ENCODE results near the gene AKAP6. TPM values are rescaled to one million over a fixed set of nuclear protein-coding genes. Genes with fewer than 3 reads are reported as not detected.
"Not testable (repeated sequence)": the region's sequence is repeated elsewhere in the genome, so short reads cannot be mapped to it uniquely, and the experiment has no call there.

AKAP6 gene
- total RNA-seq, 1 donor from 2014 or later = 6.4 TPM

- ATAC-seq (peak; percentile 74), DNase-seq (ENCODE audit: low spot score) (no peak)
- intact Hi-C loops (cut with DNase I) = no loop called here
These were observed 37.9 kb downstream of the AKAP6 start for GRCh38 chr14:32366986-32367385.

GRCh38 chr14:32367516-32367915 lies 38.4 kb downstream of the AKAP6 start:
- ATAC-seq (no peak), DNase-seq (ENCODE audit: low spot score) (no peak)
- intact Hi-C loops (cut with DNase I) = no loop called here

- ATAC-seq (no peak), DNase-seq (ENCODE audit: low spot score) (no peak)
- intact Hi-C loops (cut with DNase I) = no loop called here
These were observed 39.0 kb downstream of the AKAP6 start for GRCh38 chr14:32368107-32368506.

GRCh38 chr14:32370714-32371113 lies 41.6 kb downstream of the AKAP6 start:
- ATAC-seq (no peak), DNase-seq (ENCODE audit: low spot score) (no peak)
- intact Hi-C loops (cut with DNase I) = no loop called here

GRCh38 chr14:32372154-32372553 lies 43.1 kb downstream of the AKAP6 start:
- ATAC-seq (no peak), DNase-seq (ENCODE audit: low spot score) (no peak)
- intact Hi-C loops (cut with DNase I) = no loop called here

GRCh38 chr14:32373174-32373573 lies 44.1 kb downstream of the AKAP6 start:
- intact Hi-C loops (cut with DNase I); ATAC-seq; DNase-seq (ENCODE audit: low spot score): not testable (repeated sequence)

GRCh38 chr14:32374155-32374554 lies 45.1 kb downstream of the AKAP6 start:
- ATAC-seq (no peak), DNase-seq (ENCODE audit: low spot score) (no peak)
- intact Hi-C loops (cut with DNase I) = no loop called here

GRCh38 chr14:32375663-32376062 lies 46.6 kb downstream of the AKAP6 start:
- ATAC-seq = no peak

GRCh38 chr14:32377046-32377646 lies 48.0 kb downstream of the AKAP6 start:
- DNase-seq (ENCODE audit: low spot score) (no peak), ATAC-seq (no peak)
- intact Hi-C loops (cut with DNase I) = no loop called here

More at GRCh38 chr14:32375663-32376062, 46.6 kb downstream of the AKAP6 start:
- no peak for DNase-seq (ENCODE audit: low spot score)
- intact Hi-C loops (cut with DNase I) = no loop called here

- DNase-seq (ENCODE audit: low spot score) (no peak), ATAC-seq (no peak)
- intact Hi-C loops (cut with DNase I) = no loop called here
These were observed 49.2 kb downstream of the AKAP6 start for GRCh38 chr14:32378284-32378683.

GRCh38 chr14:32379447-32379846 lies 50.3 kb downstream of the AKAP6 start:
- intact Hi-C loops (cut with DNase I) = no loop called here
- no peak for DNase-seq (ENCODE audit: low spot score)
- ATAC-seq = no peak

GRCh38 chr14:32381869-32382268 lies 52.8 kb downstream of the AKAP6 start:
- no peak for ATAC-seq
- intact Hi-C loops (cut with DNase I) = no loop called here
- DNase-seq (ENCODE audit: low spot score) = no peak

GRCh38 chr14:32382704-32383103 lies 53.6 kb downstream of the AKAP6 start:
- ATAC-seq (peak; percentile 36), DNase-seq (ENCODE audit: low spot score) (no peak)
- intact Hi-C loops (cut with DNase I) = no loop called here

GRCh38 chr14:32383364-32384009 lies 54.4 kb downstream of the AKAP6 start:
- DNase-seq (ENCODE audit: low spot score) (no peak), ATAC-seq (no peak)
- intact Hi-C loops (cut with DNase I) = no loop called here

GRCh38 chr14:32384464-32384863 lies 55.4 kb downstream of the AKAP6 start:
- no peak for ATAC-seq
- intact Hi-C loops (cut with DNase I) = no loop called here
- no peak for DNase-seq (ENCODE audit: low spot score)

- DNase-seq (ENCODE audit: low spot score); ATAC-seq; intact Hi-C loops (cut with DNase I): not testable (repeated sequence)
These were observed 58.2 kb downstream of the AKAP6 start for GRCh38 chr14:32387295-32387694.

- intact Hi-C loops (cut with DNase I) = no loop called here
- no peak for DNase-seq (ENCODE audit: low spot score)
- no peak for ATAC-seq
These were observed 64.0 kb downstream of the AKAP6 start for GRCh38 chr14:32393119-32393518.

GRCh38 chr14:32394038-32394437 lies 64.9 kb downstream of the AKAP6 start:
- ATAC-seq (no peak), DNase-seq (ENCODE audit: low spot score) (no peak)
- intact Hi-C loops (cut with DNase I) = no loop called here

GRCh38 chr14:32396885-32397284 lies 67.8 kb downstream of the AKAP6 start:
- intact Hi-C loops (cut with DNase I) = no loop called here
- ATAC-seq (no peak), DNase-seq (ENCODE audit: low spot score) (no peak)

- intact Hi-C loops (cut with DNase I) = no loop called here
- no peak for ATAC-seq
- DNase-seq (ENCODE audit: low spot score) = no peak
These were observed 69.0 kb downstream of the AKAP6 start for GRCh38 chr14:32397861-32398640.
